Sciatic nerve (tissue), 2 donors: Measurements from ENCODE around the gene RAB15. TPM values are rescaled to one million over a fixed set of nuclear protein-coding genes. Genes with fewer than 3 reads are reported as not detected.
A peak's percentile ranks its signal among the peaks of the same experiment; 100 is the strongest.

Experiments used
- ATAC-seq: fragments of 200-7000 bp; cut with Tn5 transposase; one replicate; pipeline ENCODE4 v1.9.1; 2020; ENCODE audit warnings: mild to moderate bottlenecking, moderate library complexity
- DNase-seq: peaks from one replicate; pipeline ENCODE4 v3.0.0-alpha.2; 2020; ENCODE audit warnings: low spot score
- intact Hi-C: fragments of 100-400 bp; cut with DNase I; formaldehyde crosslinking; loops from one replicate; pipeline ENCODE4 v1.14.2; 2022
- total RNA-seq: library from RNA; stranded (reverse); fragmentation: NEBNext Ultra II Directional; extraction: Animal tissue kit (Norgen Biotek cat#: 25700); gene quantifications from one replicate; pipeline ENCODE4 v1.2.1, GENCODE V29; 2021
- donor health status: DM: no; HTN: no; CAD: no.
- donor health status: DM: no; HTN: no; CAD: no.

The RAB15 gene
- total RNA-seq, 1 donor from 2014 or later: 3.3 TPM

DNA sequence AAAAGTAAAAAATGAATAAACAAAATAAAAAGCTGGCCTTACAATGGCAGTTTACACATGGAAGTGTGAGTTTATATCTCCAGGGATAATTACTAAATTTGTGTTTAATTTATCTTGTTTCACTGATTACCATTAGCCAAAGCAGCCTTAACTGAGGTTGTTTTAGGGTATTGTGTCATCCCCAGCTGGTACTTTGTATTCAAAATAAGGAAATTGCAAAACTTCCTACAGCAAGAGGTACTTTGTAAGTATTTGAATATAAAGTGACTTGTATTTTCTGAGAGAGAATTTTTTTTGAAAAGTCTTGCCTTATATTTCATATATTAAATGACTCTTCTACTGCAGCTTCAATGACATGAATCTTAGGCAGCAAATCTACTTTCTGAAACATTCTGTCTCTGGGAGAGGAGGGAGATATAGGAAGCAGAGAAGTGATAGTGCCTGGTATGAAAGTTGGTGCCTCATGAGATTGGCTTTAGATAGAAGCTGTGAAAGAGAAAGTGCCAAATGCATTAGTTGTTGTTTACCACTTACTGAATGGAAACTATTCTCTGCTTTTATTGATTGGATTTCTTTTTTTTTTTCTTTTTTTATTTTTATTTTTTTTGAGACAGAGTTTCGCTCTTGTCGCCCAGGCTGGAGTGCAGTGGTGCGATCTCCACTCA is 21.3 kb upstream of the RAB15 start:
- DNase-seq: no peak
- intact Hi-C loops: no loop called here
- ATAC-seq: no peak

GRCh38 chr14:64992328-64992885 is 20.3 kb upstream of the RAB15 start:
- intact Hi-C loops: no loop called here
- ATAC-seq: no peak

DNA sequence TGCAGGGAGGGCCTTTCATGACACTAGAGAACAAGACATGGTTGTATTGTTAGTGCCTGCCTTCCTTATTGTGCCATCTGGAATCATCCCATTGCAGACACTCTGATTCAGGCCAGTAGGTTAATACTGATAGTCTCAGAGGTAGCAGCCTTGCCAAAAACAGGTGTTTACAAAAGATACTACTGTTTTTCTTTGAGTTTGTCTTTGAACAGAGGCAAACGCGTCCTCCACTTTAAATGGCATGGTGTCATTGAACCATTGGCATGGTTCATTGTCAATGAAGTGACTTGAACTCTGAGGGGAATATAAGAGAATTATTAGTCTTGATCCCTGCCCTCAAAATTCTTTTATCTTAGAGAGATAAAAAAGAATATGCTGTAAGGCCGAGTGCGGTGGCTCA is 18.8 kb upstream of the RAB15 start:
- DNase-seq: no peak
- intact Hi-C loops: no loop called here
- ATAC-seq: no peak

More at GRCh38 chr14:64992328-64992885, 20.3 kb upstream of the RAB15 start:
- DNase-seq: no peak

DNA sequence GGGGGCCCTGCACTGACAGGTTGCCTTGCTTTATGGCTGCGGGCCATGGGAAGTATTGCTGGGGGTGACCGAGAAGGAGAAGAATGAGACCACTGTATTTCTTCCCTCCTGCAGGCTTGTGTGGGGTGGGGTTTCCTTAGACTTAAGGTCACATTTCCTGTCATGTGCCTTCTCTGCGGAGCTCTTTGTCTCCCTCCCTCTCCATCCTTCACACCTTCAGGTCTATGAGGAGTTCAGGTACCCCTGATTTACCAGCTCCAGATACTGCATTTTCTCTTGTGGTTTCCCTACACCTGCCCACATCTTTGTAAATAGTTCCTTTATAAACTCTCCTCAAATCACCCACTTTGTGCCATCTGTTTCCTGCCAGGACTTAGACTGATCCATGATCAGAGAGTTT is 18.2 kb upstream of the RAB15 start:
- ATAC-seq (no peak), DNase-seq (no peak)
- intact Hi-C loops: no loop called here

- intact Hi-C loops: no loop called here
- ATAC-seq (no peak), DNase-seq (no peak)
Observed at GRCh38 chr14:64987438-64987767, 15.3 kb upstream of the RAB15 start.

- intact Hi-C loops: no loop called here
- ATAC-seq (peak; percentile 99), DNase-seq (peak; percentile 96)
Observed at GRCh38 chr14:64986648-64987437, 14.7 kb upstream of the RAB15 start, which contains the start of gene FNTB. TSS of gene FNTB (plus strand) at chr14:64986895. CDS start at chr14:64986954, 59 bp downstream.

DNA sequence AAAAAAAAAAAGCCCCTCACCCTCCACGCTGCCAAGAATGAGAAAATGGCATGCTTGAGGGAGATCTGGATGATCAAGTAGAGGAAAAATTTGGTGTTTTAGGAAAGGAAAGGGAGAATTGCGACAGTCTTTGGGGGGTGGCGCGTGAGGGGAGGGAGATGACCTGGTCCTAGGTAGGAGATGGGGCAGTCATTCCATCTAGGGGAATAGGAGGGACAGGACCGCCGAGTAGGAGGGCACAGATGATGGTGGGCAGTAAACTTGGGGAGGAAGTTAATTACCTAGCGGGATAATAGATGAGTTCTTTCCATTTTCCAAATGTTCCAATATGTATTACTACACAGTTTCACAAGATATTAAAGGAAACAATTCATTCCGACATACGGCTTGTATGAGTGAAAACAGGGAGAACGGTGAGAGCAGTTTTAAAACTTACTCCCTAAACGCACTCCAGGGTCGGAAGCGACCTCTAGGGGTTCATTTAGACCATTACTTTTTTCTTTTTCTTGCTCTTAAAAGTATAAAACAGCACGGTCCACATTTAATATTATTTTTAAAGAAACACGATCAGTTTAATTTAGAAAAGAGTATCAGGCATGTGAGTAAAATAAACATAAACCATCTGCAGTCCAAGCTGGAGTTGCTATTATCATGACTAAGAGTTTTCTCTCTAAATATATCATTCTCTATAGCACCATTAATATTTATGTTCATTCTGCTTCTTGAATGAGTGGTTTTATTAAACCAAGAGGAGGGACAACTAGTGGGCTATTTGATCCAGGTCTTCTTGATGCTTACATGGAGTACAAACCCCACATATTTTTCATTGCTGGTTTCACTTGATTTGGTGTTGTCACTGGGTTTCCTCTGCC is 11.5 kb upstream of the RAB15 start:
- no peak for ATAC-seq
- intact Hi-C loops: no loop called here
- no peak for DNase-seq

DNA sequence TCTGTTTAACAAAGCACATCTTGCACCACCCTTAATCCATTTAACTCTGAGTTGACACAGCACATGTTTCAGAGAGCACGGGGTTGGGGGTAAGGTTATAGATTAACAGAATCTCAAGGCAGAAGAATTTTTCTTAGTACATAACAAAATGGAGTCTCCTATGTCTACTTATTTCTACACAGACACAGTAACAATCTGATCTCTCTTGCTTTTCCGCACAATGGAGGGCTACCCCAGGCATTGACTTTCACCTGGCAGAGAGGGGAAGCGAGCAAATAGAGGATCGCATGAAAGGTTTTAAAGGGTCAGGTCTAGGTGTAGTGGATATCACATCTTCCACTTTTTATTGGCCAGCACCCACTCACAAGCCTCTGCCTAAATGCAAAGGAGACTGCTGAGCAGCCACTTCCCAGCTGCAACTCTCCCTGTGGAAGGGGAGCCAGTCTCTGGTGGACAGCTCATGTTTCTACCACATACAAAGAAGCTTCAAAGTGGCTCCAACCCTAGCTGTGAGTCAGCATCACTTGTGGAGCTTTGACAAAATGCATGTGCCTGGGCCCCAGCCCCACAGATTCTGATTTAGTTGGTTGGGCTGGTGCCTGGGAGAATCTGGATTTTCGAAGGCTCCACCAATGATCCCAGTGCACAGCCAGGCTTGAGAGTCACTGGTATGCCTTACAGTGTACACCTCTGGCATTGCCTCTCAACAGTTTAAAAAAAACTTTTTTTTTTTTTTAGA is 7.4 kb upstream of the RAB15 start:
- DNase-seq (no peak), ATAC-seq (no peak)
- intact Hi-C loops: no loop called here

DNA sequence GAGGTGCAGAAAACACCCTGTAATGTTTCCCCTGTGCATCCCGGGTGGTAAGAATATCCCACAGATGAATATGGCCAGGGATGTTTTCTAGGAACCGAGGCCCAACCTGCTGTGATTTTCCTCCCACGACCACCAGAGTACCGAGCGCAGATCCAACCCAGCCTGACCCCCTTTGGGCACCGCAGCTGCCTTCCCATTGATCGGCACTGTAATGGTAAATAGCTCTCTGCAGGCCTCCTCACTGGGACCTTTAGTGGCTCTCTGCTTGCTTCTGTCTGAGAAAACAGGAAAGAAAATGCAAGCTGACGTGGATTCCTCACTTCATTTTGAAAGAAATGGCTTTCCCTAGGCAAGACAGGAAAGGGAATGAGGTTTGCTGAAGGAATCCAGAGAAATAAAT is 2.4 kb upstream of the RAB15 start:
- intact Hi-C loops: no loop called here
- no peak for ATAC-seq
- DNase-seq: no peak

- intact Hi-C loops: no loop called here
- DNase-seq (no peak), ATAC-seq (no peak)
Observed at GRCh38 chr14:64973826-64974225, 1.7 kb upstream of the RAB15 start.

GRCh38 chr14:64973026-64973442 is 898 bp upstream of the RAB15 start:
- intact Hi-C loops: no loop called here
- no peak for DNase-seq

DNA sequence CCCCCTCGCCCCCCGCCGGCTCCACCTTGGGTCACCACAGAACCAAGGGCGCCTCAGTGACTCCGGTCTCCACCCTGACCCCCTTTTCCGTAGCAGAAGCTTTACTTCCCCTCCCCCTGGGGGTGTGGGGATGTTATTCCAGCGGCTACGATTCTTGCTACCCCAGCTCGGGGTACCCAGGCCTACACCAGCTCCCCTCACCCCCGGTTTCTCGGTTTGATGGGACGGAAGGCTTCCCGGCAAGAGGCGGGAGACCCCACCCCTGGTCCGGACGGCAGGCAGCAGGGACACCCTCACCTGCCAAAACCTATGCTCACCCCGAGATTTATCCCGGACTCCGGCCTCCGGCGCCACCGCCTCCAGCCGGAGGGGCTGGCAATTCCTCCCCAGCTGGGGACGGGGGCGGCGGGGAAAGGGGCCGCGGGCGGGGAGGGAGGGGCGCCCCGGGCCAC is 619 bp downstream of the RAB15 start:
- intact Hi-C loops: no loop called here
- DNase-seq: peak; percentile 47
- peak; percentile 21 for ATAC-seq

More at GRCh38 chr14:64973026-64973442, 898 bp upstream of the RAB15 start:
- no peak for ATAC-seq

GRCh38 chr14:64970776-64971477 is 1.2 kb downstream of the RAB15 start:
- ATAC-seq (peak; percentile 23), DNase-seq (peak; percentile 55)
- intact Hi-C loops: no loop called here

DNA sequence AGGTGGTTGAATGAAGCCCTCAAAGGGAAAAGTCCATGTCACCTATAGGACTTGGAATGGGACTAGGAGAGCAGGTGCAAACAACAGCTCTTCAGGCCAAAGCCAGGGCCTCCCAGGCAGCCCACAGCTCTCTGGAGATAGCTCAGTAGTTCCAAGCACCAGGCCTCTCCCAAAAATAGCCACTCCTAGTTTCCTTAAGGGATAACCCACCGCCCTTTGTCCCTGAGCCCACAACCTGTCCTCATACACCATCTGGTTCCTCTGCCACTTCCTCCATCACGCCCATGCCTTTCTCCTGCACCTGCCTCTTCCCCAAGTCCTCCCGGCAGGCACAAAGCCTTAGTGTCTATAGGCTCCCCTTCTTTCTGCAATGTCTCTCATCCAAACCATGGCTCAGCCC is 2.1 kb downstream of the RAB15 start:
- DNase-seq (peak; percentile 35), ATAC-seq (no peak)
- intact Hi-C loops: no loop called here

- DNase-seq (no peak), ATAC-seq (no peak)
- intact Hi-C loops: no loop called here
Observed at GRCh38 chr14:64968651-64969050, 3.5 kb downstream of the RAB15 start.

DNA sequence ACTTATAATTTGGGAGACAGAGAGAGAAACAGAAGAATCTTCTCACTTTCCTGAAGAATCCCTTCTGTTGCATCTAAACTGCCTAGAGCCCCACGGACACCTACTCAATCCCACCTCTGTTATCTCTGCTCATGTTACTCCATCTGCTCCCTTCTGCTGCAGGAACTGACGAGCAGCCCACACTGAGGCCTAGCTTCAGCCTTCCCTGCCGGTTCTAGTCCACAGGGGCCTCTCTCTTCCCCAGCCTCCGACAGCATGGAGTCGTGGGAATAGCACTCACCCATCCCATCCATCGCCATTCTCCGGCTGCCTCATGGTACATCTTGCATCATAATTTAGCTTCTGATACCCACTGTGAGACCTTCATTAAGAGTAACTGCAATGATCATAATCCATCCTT is 4.0 kb downstream of the RAB15 start:
- intact Hi-C loops: no loop called here
- ATAC-seq: no peak

GRCh38 chr14:64966976-64967375 is 5.2 kb downstream of the RAB15 start:
- intact Hi-C loops: no loop called here

More for the DNA sequence above, 4.0 kb downstream of the RAB15 start:
- DNase-seq: no peak

More at GRCh38 chr14:64966976-64967375, 5.2 kb downstream of the RAB15 start:
- DNase-seq (no peak), ATAC-seq (no peak)
